Measurements from ENCODE around the gene NEK8.

The NEK8 gene

GRCh38 chr17:28755486-28755885 is 26.9 kb downstream of the NEK8 start:
- ATAC-seq: no peak
- no peak for TF ChIP-seq PATZ1 (CRISPR knock-in tag; IDR thresholded peaks at IDR 0.05; ENCODE audit: borderline replicate concordance)
- no peak for TF ChIP-seq CSRNP3 (CRISPR knock-in tag; IDR thresholded peaks at IDR 0.05)
- no peak for TF ChIP-seq CREB5 (CRISPR knock-in tag; IDR thresholded peaks at IDR 0.05; ENCODE audit: low read depth)
- no peak for TF ChIP-seq ARNTL (CRISPR knock-in tag; IDR thresholded peaks at IDR 0.05; ENCODE audit: borderline replicate concordance, low read depth)
- TF ChIP-seq CSDC2 (CRISPR knock-in tag; IDR thresholded peaks at IDR 0.05): no peak
- no peak for TF ChIP-seq BACH2 (CRISPR knock-in tag; IDR thresholded peaks at IDR 0.05; ENCODE audit: borderline replicate concordance)
- no peak for TF ChIP-seq ZFP30 (CRISPR knock-in tag; IDR thresholded peaks at IDR 0.05)
- no peak for TF ChIP-seq ZC3H10 (CRISPR knock-in tag; IDR thresholded peaks at IDR 0.05)
- TF ChIP-seq TSHZ2 (CRISPR knock-in tag; IDR thresholded peaks at IDR 0.05): no peak
- TF ChIP-seq ISL1 (CRISPR knock-in tag; IDR thresholded peaks at IDR 0.05): no peak
- no peak for TF ChIP-seq OSR1 (CRISPR knock-in tag; IDR thresholded peaks at IDR 0.05)
- no peak for TF ChIP-seq ZNF565 (CRISPR knock-in tag; conservative IDR thresholded peaks at IDR 0.05; ENCODE audit: low read depth)
- no peak for TF ChIP-seq SNAI2 (CRISPR knock-in tag; IDR thresholded peaks at IDR 0.05)
- no peak for TF ChIP-seq PPARA (CRISPR knock-in tag; IDR thresholded peaks at IDR 0.05; ENCODE audit: borderline replicate concordance)
- no peak for TF ChIP-seq RARB (CRISPR knock-in tag; IDR thresholded peaks at IDR 0.05)
- no peak for TF ChIP-seq ESRRG (CRISPR knock-in tag; IDR thresholded peaks at IDR 0.05)
- no peak for TF ChIP-seq ZFP3 (CRISPR knock-in tag; IDR thresholded peaks at IDR 0.05)

- TF ChIP-seq OSR1 (CRISPR knock-in tag; IDR thresholded peaks at IDR 0.05) (no peak), PPARA (CRISPR knock-in tag; IDR thresholded peaks at IDR 0.05; ENCODE audit: borderline replicate concordance) (no peak), GLIS3 (CRISPR knock-in tag; IDR thresholded peaks at IDR 0.05) (no peak), ISL1 (CRISPR knock-in tag; IDR thresholded peaks at IDR 0.05) (no peak), POU6F1 (CRISPR knock-in tag; IDR thresholded peaks at IDR 0.05; ENCODE audit: borderline replicate concordance, low read depth) (no peak), RARB (CRISPR knock-in tag; IDR thresholded peaks at IDR 0.05) (no peak), CSDC2 (CRISPR knock-in tag; IDR thresholded peaks at IDR 0.05) (no peak), ZFP30 (CRISPR knock-in tag; IDR thresholded peaks at IDR 0.05) (no peak), PATZ1 (CRISPR knock-in tag; IDR thresholded peaks at IDR 0.05; ENCODE audit: borderline replicate concordance) (no peak), TOX (CRISPR knock-in tag; IDR thresholded peaks at IDR 0.05; ENCODE audit: borderline replicate concordance) (no peak), BACH2 (CRISPR knock-in tag; IDR thresholded peaks at IDR 0.05; ENCODE audit: borderline replicate concordance) (no peak), ZNF565 (CRISPR knock-in tag; conservative IDR thresholded peaks at IDR 0.05; ENCODE audit: low read depth) (no peak), ZNF70 (CRISPR knock-in tag; IDR thresholded peaks at IDR 0.05) (no peak), TCF4 (CRISPR knock-in tag; IDR thresholded peaks at IDR 0.05; ENCODE audit: borderline replicate concordance) (no peak), ZNF8 (CRISPR knock-in tag; IDR thresholded peaks at IDR 0.05) (no peak), CSRNP3 (CRISPR knock-in tag; IDR thresholded peaks at IDR 0.05) (no peak)
- ATAC-seq: no peak
Measured at GRCh38 chr17:28756049-28756804, 27.6 kb downstream of the NEK8 start.
